Hepatocyte (in vitro differentiated cells): ENCODE measurements around the gene OR8D2. TPM values are rescaled to one million over a fixed set of nuclear protein-coding genes. Genes with fewer than 3 reads are reported as not detected.

Source experiments
- DNase-seq: peaks from one replicate; pipeline ENCODE4 v3.0.0-alpha.2; 2016; ENCODE audit warnings: low spot score
- H2AFZ ChIP-seq: fragments of 200-600 bp; sonication (generic); 2 replicates; pipeline ENCODE4 v1.6.0; 2016; ENCODE audit warnings: antibody characterized with exemption, mild to moderate bottlenecking
- H3K27ac ChIP-seq: fragments of 200-600 bp; sonication (generic); 2 replicates; pipeline ENCODE4 v1.5.1; 2016; ENCODE audit warnings: mild to moderate bottlenecking
- H3K27me3 ChIP-seq: fragments of 200-600 bp; sonication (generic); 2 replicates; pipeline ENCODE4 v1.6.1; 2016
- H3K36me3 ChIP-seq: fragments of 200-600 bp; sonication (generic); replicated peaks from 2 replicates; pipeline ENCODE4 v1.5.1; 2016; ENCODE audit warnings: low read depth; ENCODE audit not compliant: insufficient read depth
- H3K4me1 ChIP-seq: fragments of 200-600 bp; sonication (generic); 2 replicates; pipeline ENCODE4 v1.5.1; 2016; ENCODE audit warnings: mild to moderate bottlenecking, moderate library complexity; ENCODE audit not compliant: insufficient read depth
- H3K4me2 ChIP-seq: fragments of 200-600 bp; sonication (generic); 2 replicates; pipeline ENCODE4 v1.6.0; 2016
- H3K4me3 ChIP-seq: fragments of 200-600 bp; sonication (generic); 2 replicates; pipeline ENCODE4 v1.5.1; 2016; ENCODE audit warnings: mild to moderate bottlenecking
- H3K79me2 ChIP-seq: fragments of 200-600 bp; sonication (generic); 2 replicates; pipeline ENCODE4 v1.6.0; 2017; ENCODE audit warnings: mild to moderate bottlenecking
- H3K9me2 ChIP-seq: fragments of 200-600 bp; sonication (generic); replicated peaks from 2 replicates; pipeline ENCODE4 v1.6.0; 2017; ENCODE audit warnings: mild to moderate bottlenecking; ENCODE audit not compliant: insufficient read depth
- H3K9me3 ChIP-seq: fragments of 200-600 bp; sonication (generic); 2 replicates; pipeline ENCODE4 v1.5.1; 2016; ENCODE audit warnings: low read depth, mild to moderate bottlenecking
- H4K20me1 ChIP-seq: fragments of 200-600 bp; sonication (generic); 2 replicates; pipeline ENCODE4 v1.6.0; 2016; ENCODE audit warnings: mild to moderate bottlenecking; ENCODE audit not compliant: insufficient read depth, poor library complexity, severe bottlenecking
- EZH2 ChIP-seq: fragments of 200-600 bp; sonication (generic); IDR thresholded peaks from 2 replicates; pipeline ENCODE4 v1.6.1; 2016; ENCODE audit warnings: antibody characterized with exemption, mild to moderate bottlenecking, borderline replicate concordance
- EZH2phosphoT487 ChIP-seq: fragments of 200-600 bp; sonication (generic); IDR thresholded peaks from one replicate; pipeline ENCODE4 v1.6.1; 2018; ENCODE audit warnings: antibody characterized with exemption, mild to moderate bottlenecking, low read depth, moderate library complexity; ENCODE audit not compliant: unreplicated experiment, severe bottlenecking
- WGBS: methylation state at CpG from one replicate; pipeline ENCODE4 v1.1.6; 2016; ENCODE audit warnings: low lambda C conversion rate; ENCODE audit errors: missing lambda C conversion rate; 5-methylcytosine and 5-hydroxymethylcytosine counted together
- polyA plus RNA-seq: library from polyadenylated mRNA; unstranded; fragments of >200 nt; fragmentation: Nextera tagmentation; extraction: Ambion mirVana; gene quantifications from 2 replicates; pipeline ENCODE4 v1.2.1, GENCODE V29; 2016
- total RNA-seq: library from RNA; depleted of rRNA; stranded (reverse); fragments of >200 nt; gene quantifications from 2 replicates; pipeline ENCODE4 v1.2.3, GENCODE V29; 2014
- TF ChIP-seq, protein P1 (sequence below): fragments of 200-600 bp; sonication (generic); IDR thresholded peaks from 2 replicates; pipeline ENCODE4 v1.5.1; 2016; ENCODE audit warnings: antibody characterized with exemption, mild to moderate bottlenecking; ENCODE audit not compliant: poor library complexity

The OR8D2 gene
- total and polyA plus RNA-seq, 2 experiments from 2014 or later, result not detected

DNA sequence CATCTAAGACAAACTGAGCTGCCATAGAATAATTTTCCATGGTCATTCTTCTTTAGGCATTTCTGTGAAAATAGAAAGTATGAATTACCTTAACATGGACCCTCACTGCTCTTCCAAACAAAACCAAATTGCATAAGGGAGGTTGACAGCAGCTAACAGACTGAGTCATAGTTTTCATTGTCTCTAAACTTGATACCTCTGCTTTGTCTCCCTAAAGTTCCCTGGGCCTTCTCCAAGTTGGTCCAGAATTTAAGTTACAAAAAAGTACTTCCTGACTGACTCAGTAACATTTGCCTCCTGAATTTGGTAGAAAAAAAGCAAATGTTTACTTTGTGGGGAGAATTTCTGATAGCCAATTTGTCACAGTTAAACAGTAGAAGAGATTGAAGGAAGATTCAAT, 9.3 kb downstream of the OR8D2 start:
- Histone ChIP-seq H3K4me3 (no peak overlapping the region), H2AFZ (no peak overlapping the region), H3K4me2 (no peak overlapping the region), H3K27ac (no peak overlapping the region), H3K79me2 (no peaks in the 10 kb centered on the region), H3K4me1 (no peaks in the 10 kb centered on the region), H3K36me3 (no peaks in the 10 kb centered on the region), H3K9me2 (no peaks in the 10 kb centered on the region), H3K27me3 (no peaks in the 10 kb centered on the region), H3K9me3 (no peaks in the 10 kb centered on the region), H4K20me1 (no peaks in the 10 kb centered on the region)
- DNase-seq, result no peak
- no peak for TF ChIP-seq EZH2phosphoT487
- TF ChIP-seq, protein P1, sequence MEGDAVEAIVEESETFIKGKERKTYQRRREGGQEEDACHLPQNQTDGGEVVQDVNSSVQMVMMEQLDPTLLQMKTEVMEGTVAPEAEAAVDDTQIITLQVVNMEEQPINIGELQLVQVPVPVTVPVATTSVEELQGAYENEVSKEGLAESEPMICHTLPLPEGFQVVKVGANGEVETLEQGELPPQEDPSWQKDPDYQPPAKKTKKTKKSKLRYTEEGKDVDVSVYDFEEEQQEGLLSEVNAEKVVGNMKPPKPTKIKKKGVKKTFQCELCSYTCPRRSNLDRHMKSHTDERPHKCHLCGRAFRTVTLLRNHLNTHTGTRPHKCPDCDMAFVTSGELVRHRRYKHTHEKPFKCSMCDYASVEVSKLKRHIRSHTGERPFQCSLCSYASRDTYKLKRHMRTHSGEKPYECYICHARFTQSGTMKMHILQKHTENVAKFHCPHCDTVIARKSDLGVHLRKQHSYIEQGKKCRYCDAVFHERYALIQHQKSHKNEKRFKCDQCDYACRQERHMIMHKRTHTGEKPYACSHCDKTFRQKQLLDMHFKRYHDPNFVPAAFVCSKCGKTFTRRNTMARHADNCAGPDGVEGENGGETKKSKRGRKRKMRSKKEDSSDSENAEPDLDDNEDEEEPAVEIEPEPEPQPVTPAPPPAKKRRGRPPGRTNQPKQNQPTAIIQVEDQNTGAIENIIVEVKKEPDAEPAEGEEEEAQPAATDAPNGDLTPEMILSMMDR, result no peak
- TF ChIP-seq EZH2, result no peak

DNA sequence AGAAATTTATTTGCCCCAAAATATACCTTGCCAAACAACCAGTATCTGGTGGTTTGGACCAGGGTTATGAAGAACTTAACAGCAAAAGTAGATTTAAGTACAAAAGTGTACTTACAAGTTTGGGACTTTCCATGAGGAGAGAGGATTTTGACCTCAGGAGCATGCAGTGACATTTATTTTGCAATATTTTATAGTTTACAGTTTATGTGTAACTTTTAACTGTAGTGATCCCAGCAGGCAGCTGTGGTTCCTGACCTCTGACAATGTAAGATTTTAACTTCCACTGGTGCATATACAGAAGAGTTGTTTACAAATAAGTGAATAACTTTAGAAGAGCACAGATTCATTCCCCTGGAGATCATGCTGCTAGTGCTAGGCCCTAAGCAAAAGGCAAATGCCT, 12.9 kb downstream of the OR8D2 start:
- no peaks in the 10 kb centered on the region for H3K9me3 ChIP-seq
- no peaks in the 10 kb centered on the region for H3K27me3 ChIP-seq
- no peaks in the 10 kb centered on the region for H3K79me2 ChIP-seq
- no peaks in the 10 kb centered on the region for H3K4me1 ChIP-seq
- no peaks in the 10 kb centered on the region for H4K20me1 ChIP-seq
- H3K27ac ChIP-seq, result no peak overlapping the region
- H2AFZ ChIP-seq, result no peak overlapping the region
- no peak for DNase-seq
- no peak overlapping the region for H3K4me2 ChIP-seq
- no peak for TF ChIP-seq EZH2phosphoT487
- TF ChIP-seq EZH2, result no peak
- TF ChIP-seq, protein P1, result no peak
- H3K4me3 ChIP-seq, result no peak overlapping the region
- no peaks in the 10 kb centered on the region for H3K36me3 ChIP-seq
- no peaks in the 10 kb centered on the region for H3K9me2 ChIP-seq

DNA sequence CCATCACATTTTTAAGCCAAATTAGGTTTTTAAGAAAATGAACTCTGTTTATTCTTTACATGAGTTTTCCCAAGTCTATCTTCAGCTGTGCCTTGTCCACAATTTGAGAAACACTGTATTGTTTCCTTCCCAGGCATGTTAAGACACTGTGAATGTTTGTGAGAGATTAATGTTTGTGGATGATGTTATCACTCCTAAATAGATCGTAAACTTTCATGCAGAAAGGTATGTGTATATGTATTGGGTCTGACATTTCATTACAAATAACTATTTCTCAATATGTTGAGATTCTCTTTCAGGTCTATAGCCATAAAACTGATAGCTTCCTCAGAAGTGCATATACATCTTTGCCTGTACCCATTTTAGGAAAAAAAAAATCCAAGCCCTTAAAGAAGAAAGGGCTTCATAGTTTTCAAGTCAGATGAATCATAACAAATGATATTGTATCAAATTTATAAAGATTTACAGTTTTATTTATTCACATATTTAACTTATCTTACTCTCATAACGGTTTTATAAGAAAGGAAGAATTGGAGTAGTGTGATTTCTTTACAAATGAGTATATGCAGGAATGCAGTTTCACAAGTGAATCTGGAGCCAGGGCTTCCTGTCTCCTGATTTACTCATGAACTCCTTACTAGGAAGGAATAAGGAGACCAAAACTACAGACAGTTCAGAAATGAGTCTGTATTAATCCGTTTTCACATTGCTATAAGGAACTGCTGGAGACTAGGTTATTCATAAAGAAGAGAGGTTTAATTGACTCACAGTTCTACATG, 17.5 kb downstream of the OR8D2 start:
- Histone ChIP-seq H3K36me3 (no peaks in the 10 kb centered on the region), H3K27ac (no peak overlapping the region), H3K79me2 (no peaks in the 10 kb centered on the region), H3K4me2 (no peak overlapping the region), H3K4me1 (no peaks in the 10 kb centered on the region), H4K20me1 (no peaks in the 10 kb centered on the region), H3K4me3 (no peak overlapping the region), H3K9me3 (no peaks in the 10 kb centered on the region), H3K9me2 (no peaks in the 10 kb centered on the region), H3K27me3 (no peaks in the 10 kb centered on the region), H2AFZ (no peak overlapping the region)
- DNase-seq, result no peak
- TF ChIP-seq EZH2, result no peak
- no peak for TF ChIP-seq EZH2phosphoT487
- TF ChIP-seq, protein P1, result no peak
- WGBS, result 58% methylated on average over 3 of the region's 3 CpGs
